OCI-LY3 (cell line): ENCODE results near the gene PLK1.

Experiments
- H2AFZ ChIP-seq: fragments of 200-600, 300-600 bp; shearing (Covaris generic); 2 replicates; pipeline ENCODE4 v1.6.0; 2014; ENCODE audit warnings: antibody characterized with exemption, low read depth, low read length
- H3K27ac ChIP-seq: fragments of 200-600, 300-600 bp; sonication (generic); 2 replicates; pipeline ENCODE4 v1.5.1; 2014; ENCODE audit warnings: mild to moderate bottlenecking, low read length, moderate library complexity, mixed read lengths
- H3K27me3 ChIP-seq: fragments of 200-600, 300-600 bp; sonication (generic); 2 replicates; pipeline ENCODE4 v1.6.1; 2014; ENCODE audit warnings: low read depth, low read length, mixed read lengths
- H3K36me3 ChIP-seq: fragments of 200-600, 300-600 bp; sonication (generic); replicated peaks from 2 replicates; pipeline ENCODE3; 2014; ENCODE audit warnings: low read depth, low read length, mixed read lengths
- H3K4me1 ChIP-seq: fragments of 300-600, 200-600 bp; sonication (generic); 2 replicates; pipeline ENCODE4 v1.6.1; 2014; ENCODE audit warnings: low read length, mixed read lengths
- H3K4me2 ChIP-seq: fragments of 200-600, 300-600 bp; sonication (generic); 2 replicates; pipeline ENCODE4 v1.6.1; 2014; ENCODE audit warnings: low read length, mixed read lengths
- H3K4me3 ChIP-seq: fragments of 300-600, 200-600 bp; sonication (generic); 2 replicates; pipeline ENCODE4 v1.5.1; 2014; ENCODE audit warnings: antibody characterized with exemption, mild to moderate bottlenecking, low read length, moderate library complexity
- H3K79me2 ChIP-seq: fragments of 300-600, 200-600 bp; shearing (Covaris generic); 2 replicates; pipeline ENCODE4 v1.6.1; 2014; ENCODE audit warnings: mild to moderate bottlenecking, low read length, mixed read lengths
- H3K9ac ChIP-seq: fragments of 300-600, 200-600 bp; shearing (Covaris generic); 2 replicates; pipeline ENCODE4 v1.6.0; 2014; ENCODE audit warnings: mild to moderate bottlenecking, low read length, moderate library complexity
- H3K9me3 ChIP-seq: fragments of 200-600, 300-600 bp; shearing (Covaris generic); 2 replicates; pipeline ENCODE4 v1.6.1; 2014; ENCODE audit warnings: low read length, mixed read lengths; ENCODE audit not compliant: insufficient read depth
- H4K20me1 ChIP-seq: fragments of 200-600, 300-600 bp; sonication (generic); 2 replicates; pipeline ENCODE4 v1.6.1; 2016; ENCODE audit warnings: low read length, mixed read lengths; ENCODE audit not compliant: insufficient read depth
- CTCF ChIP-seq: fragments of 200-600, 300-600 bp; sonication (generic); IDR thresholded peaks from 2 replicates; pipeline ENCODE4 v1.5.1; 2014; ENCODE audit warnings: antibody characterized with exemption, low read length, low read depth
- EZH2phosphoT487 ChIP-seq: fragments of 200-600 bp; shearing (Covaris generic); IDR thresholded peaks from 2 replicates; pipeline ENCODE4 v1.6.1; 2018; ENCODE audit warnings: antibody characterized with exemption, mixed run types, low read depth

The PLK1 gene

GRCh38 chr16:23705517-23705902 is 26.8 kb downstream of the PLK1 start:
- no peak for TF ChIP-seq EZH2phosphoT487
- no peak for TF ChIP-seq CTCF
- H3K9ac ChIP-seq = no peak overlapping the region
- no peaks in the 10 kb centered on the region for H3K4me1 ChIP-seq
- peaks cover 15% of the 10 kb centered on the region for H3K27me3 ChIP-seq
- no peaks in the 10 kb centered on the region for H3K36me3 ChIP-seq
- no peak overlapping the region for H2AFZ ChIP-seq
- H3K79me2 ChIP-seq = no peaks in the 10 kb centered on the region
- no peak overlapping the region for H3K4me2 ChIP-seq
- H3K9me3 ChIP-seq = peaks cover 15% of the 10 kb centered on the region
- no peak overlapping the region for H3K27ac ChIP-seq
- no peaks in the 10 kb centered on the region for H4K20me1 ChIP-seq
- H3K4me3 ChIP-seq = no peak overlapping the region

- H3K4me2 ChIP-seq = no peak overlapping the region
- no peaks in the 10 kb centered on the region for H4K20me1 ChIP-seq
- H3K36me3 ChIP-seq = no peaks in the 10 kb centered on the region
- H3K27me3 ChIP-seq = peaks cover 15% of the 10 kb centered on the region
- H3K27ac ChIP-seq = no peak overlapping the region
- H3K79me2 ChIP-seq = no peaks in the 10 kb centered on the region
- H2AFZ ChIP-seq = no peak overlapping the region
- H3K4me1 ChIP-seq = no peaks in the 10 kb centered on the region
- H3K4me3 ChIP-seq = no peak overlapping the region
- H3K9ac ChIP-seq = no peak overlapping the region
- TF ChIP-seq CTCF = no peak
- TF ChIP-seq EZH2phosphoT487 = no peak
- peaks cover 15% of the 10 kb centered on the region for H3K9me3 ChIP-seq
Observed at GRCh38 chr16:23706439-23706838, 27.8 kb downstream of the PLK1 start.

GRCh38 chr16:23709536-23709935 is 30.8 kb downstream of the PLK1 start:
- Histone ChIP-seq H4K20me1 (no peaks in the 10 kb centered on the region), H3K4me3 (no peak overlapping the region), H3K4me2 (no peak overlapping the region), H3K9ac (no peak overlapping the region), H3K36me3 (no peaks in the 10 kb centered on the region), H3K27ac (no peak overlapping the region), H3K79me2 (no peaks in the 10 kb centered on the region), H3K27me3 (peaks cover 8% of the 10 kb centered on the region; the same call in 1 of the 2 replicates), H2AFZ (no peak overlapping the region), H3K9me3 (peaks cover 10% of the 10 kb centered on the region), H3K4me1 (no peaks in the 10 kb centered on the region)
- TF ChIP-seq EZH2phosphoT487 (no peak), CTCF (no peak)

- no peaks in the 10 kb centered on the region for H3K79me2 ChIP-seq
- peaks cover 8% of the 10 kb centered on the region; the same call in 1 of the 2 replicates for H3K27me3 ChIP-seq
- no peaks in the 10 kb centered on the region for H3K36me3 ChIP-seq
- H4K20me1 ChIP-seq = no peaks in the 10 kb centered on the region
- no peak overlapping the region for H2AFZ ChIP-seq
- TF ChIP-seq EZH2phosphoT487 = no peak
- no peak for TF ChIP-seq CTCF
- H3K4me3 ChIP-seq = no peak overlapping the region
- no peak overlapping the region for H3K27ac ChIP-seq
- no peak overlapping the region for H3K4me2 ChIP-seq
- H3K4me1 ChIP-seq = no peaks in the 10 kb centered on the region
- H3K9ac ChIP-seq = no peak overlapping the region
- peaks cover 10% of the 10 kb centered on the region for H3K9me3 ChIP-seq
Observed at GRCh38 chr16:23710008-23710407, 31.3 kb downstream of the PLK1 start.
